ENCODE results near the gene ERBB2. TPM values are rescaled to one million over a fixed set of nuclear protein-coding genes. Genes with fewer than 3 reads are reported as not detected.

Gene ERBB2
- total RNA-seq, 1 experiment from 2014 or later, result 216 TPM

DNA sequence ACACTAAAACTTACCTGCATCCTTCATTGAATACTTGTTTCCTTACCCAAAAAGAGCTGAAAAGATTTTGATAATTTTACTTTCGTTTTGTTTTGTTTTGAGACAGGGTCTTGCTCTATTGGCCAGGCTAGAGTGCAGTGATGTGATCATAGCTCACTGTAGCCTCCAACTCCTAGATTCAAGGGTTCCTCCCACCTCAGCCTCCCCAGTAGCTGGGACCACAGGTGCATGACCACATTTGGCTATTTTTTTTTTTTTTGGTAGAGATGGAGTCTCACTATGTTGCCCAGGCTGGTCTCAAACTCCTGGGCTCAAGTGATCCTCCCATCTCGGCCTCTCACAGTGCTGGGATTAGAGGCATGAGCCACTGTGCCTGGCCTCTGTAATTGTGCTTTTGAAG, 44.8 kb upstream of the ERBB2 start:
- Histone ChIP-seq H3K9me3 (ENCODE audit: control insufficient read depth, low read depth, low read length) (no peaks in the 10 kb centered on the region), H4K5ac (ENCODE audit: insufficient read length, low read depth, low read length) (no peak overlapping the region), H3K56ac (ENCODE audit: insufficient read length, low read depth, low read length) (no peak overlapping the region), H3K4me1 (ENCODE audit: insufficient read depth, low read length) (peaks cover 9% of the 10 kb centered on the region; the same call in 1 of the 2 replicates), H4K8ac (replicated peaks; ENCODE audit: insufficient read length, low read depth, low read length) (no peak overlapping the region), H3K9ac (ENCODE audit: extremely low read depth, insufficient read length, low read length) (no peak overlapping the region), H3K14ac (ENCODE audit: insufficient read depth, low read length) (no peak overlapping the region), H2AK5ac (ENCODE audit: insufficient read length, low read length) (no peak overlapping the region), H3K4me2 (ENCODE audit: insufficient read depth, insufficient read length, low read length) (no peak overlapping the region), H4K20me1 (ENCODE audit: control insufficient read depth, insufficient read depth, insufficient read length) (no peaks in the 10 kb centered on the region), H2BK12ac (ENCODE audit: insufficient read length, low read depth, low read length) (no peak overlapping the region), H2BK20ac (ENCODE audit: low read depth, low read length, poor library complexity, severe bottlenecking) (no peak overlapping the region), H3T11ph (ENCODE audit: low read length) (no peak overlapping the region), H3K79me1 (ENCODE audit: insufficient read depth, low read depth, low read length, poor library complexity, severe bottlenecking) (no peaks in the 10 kb centered on the region), H3K4ac (ENCODE audit: low read depth, low read length) (no peak overlapping the region), H3K27ac (ENCODE audit: insufficient read length, low read depth, low read length) (no peak overlapping the region), H3K79me2 (ENCODE audit: insufficient read depth, low read length) (no peaks in the 10 kb centered on the region), H3K27me3 (ENCODE audit: insufficient read depth, low read length) (no peaks in the 10 kb centered on the region), H3K23ac (ENCODE audit: insufficient read length, low read depth, low read length) (no peak overlapping the region), H3K23me2 (ENCODE audit: insufficient read length, low read depth, low read length, poor library complexity, severe bottlenecking) (no peaks in the 10 kb centered on the region), H2BK5ac (ENCODE audit: insufficient read length, low read length) (no peak overlapping the region), H4K91ac (ENCODE audit: insufficient read length, low read depth, low read length) (no peak overlapping the region), H2AFZ (ENCODE audit: low read length) (no peak overlapping the region), H3K18ac (ENCODE audit: insufficient read length, low read depth, low read length) (no peak overlapping the region), H2BK15ac (ENCODE audit: low read depth, low read length) (no peak overlapping the region), H2BK120ac (ENCODE audit: low read depth, low read length, poor library complexity, severe bottlenecking) (no peak overlapping the region)
- Mint-ChIP-seq H3K4me3 (no peak overlapping the region), H3K27ac (peak overlapping the region in 1 of 3 experiments; percentile 19; a peak in 2 of 7 replicates), H3K36me3 (ENCODE audit: insufficient read depth in 1 of 3, low read depth in 3 of 3) (peaks cover 0 to 27% (median 4%) of the 10 kb centered on the region in 3 experiments; a peak in 6 of 7 replicates), H3K4me1 (peaks cover 27 to 65% of the 10 kb centered on the region in 2 experiments), H3K9me3 (no peaks in the 10 kb centered on the region), H3K27me3 (ENCODE audit: low read depth) (no peaks in the 10 kb centered on the region)
- DNase-seq, result no peak
- TF ChIP-seq, protein P1, sequence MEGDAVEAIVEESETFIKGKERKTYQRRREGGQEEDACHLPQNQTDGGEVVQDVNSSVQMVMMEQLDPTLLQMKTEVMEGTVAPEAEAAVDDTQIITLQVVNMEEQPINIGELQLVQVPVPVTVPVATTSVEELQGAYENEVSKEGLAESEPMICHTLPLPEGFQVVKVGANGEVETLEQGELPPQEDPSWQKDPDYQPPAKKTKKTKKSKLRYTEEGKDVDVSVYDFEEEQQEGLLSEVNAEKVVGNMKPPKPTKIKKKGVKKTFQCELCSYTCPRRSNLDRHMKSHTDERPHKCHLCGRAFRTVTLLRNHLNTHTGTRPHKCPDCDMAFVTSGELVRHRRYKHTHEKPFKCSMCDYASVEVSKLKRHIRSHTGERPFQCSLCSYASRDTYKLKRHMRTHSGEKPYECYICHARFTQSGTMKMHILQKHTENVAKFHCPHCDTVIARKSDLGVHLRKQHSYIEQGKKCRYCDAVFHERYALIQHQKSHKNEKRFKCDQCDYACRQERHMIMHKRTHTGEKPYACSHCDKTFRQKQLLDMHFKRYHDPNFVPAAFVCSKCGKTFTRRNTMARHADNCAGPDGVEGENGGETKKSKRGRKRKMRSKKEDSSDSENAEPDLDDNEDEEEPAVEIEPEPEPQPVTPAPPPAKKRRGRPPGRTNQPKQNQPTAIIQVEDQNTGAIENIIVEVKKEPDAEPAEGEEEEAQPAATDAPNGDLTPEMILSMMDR (conservative IDR thresholded peaks at IDR 0.05), result no peak
- no CpG with 5 or more reads among the region's 2 CpGs for WGBS (ENCODE audit: extremely low coverage, insufficient read length, low lambda C conversion rate)
